ENCODE measurements around the gene EIF5.

EIF5 gene

GRCh38 chr14:103374121-103374520, 40.1 kb downstream of the EIF5 start:
- DNase-seq, result no peak

GRCh38 chr14:103377522-103378037, 43.5 kb downstream of the EIF5 start:
- DNase-seq, result no peak

- DNase-seq, result no peak
Measured at GRCh38 chr14:103378038-103378854, 44.2 kb downstream of the EIF5 start.

- DNase-seq, result no peak
Measured at GRCh38 chr14:103380719-103381377, 46.8 kb downstream of the EIF5 start.

- peak; percentile 86 for DNase-seq
Measured at GRCh38 chr14:103382376-103382775, 48.3 kb downstream of the EIF5 start.

- DNase-seq, result no peak
Measured at GRCh38 chr14:103384450-103385151, 50.6 kb downstream of the EIF5 start.

GRCh38 chr14:103385152-103385928, 51.3 kb downstream of the EIF5 start, which contains the start of gene MARK3:
TSS of gene MARK3 (plus strand) at chr14:103385415. CDS start at chr14:103386030, 615 bp downstream.
- peak; percentile 96 for DNase-seq

GRCh38 chr14:103385929-103386712, 52.1 kb downstream of the EIF5 start:
- no peak for DNase-seq

- no peak for DNase-seq
Measured at GRCh38 chr14:103386713-103387329, 52.8 kb downstream of the EIF5 start.

GRCh38 chr14:103388664-103389063, 54.6 kb downstream of the EIF5 start:
- DNase-seq, result no peak

GRCh38 chr14:103390605-103391004, 56.6 kb downstream of the EIF5 start:
- no peak for DNase-seq

- DNase-seq, result peak; percentile 76
Measured at GRCh38 chr14:103391048-103391447, 57.0 kb downstream of the EIF5 start.

- no peak for DNase-seq
Measured at GRCh38 chr14:103392106-103392505, 58.1 kb downstream of the EIF5 start.

GRCh38 chr14:103392572-103392971, 58.5 kb downstream of the EIF5 start:
- no peak for DNase-seq

- DNase-seq, result no peak
Measured at GRCh38 chr14:103393070-103393469, 59.0 kb downstream of the EIF5 start.

- DNase-seq, result peak; percentile 61
Measured at GRCh38 chr14:103393676-103394626, 59.9 kb downstream of the EIF5 start.

All from fibroblast of skin of right quadriceps (primary cell).